Fibroblast of lung (primary cell): ENCODE data around the gene CHD8. TPM values are rescaled to one million over a fixed set of nuclear protein-coding genes. Genes with fewer than 3 reads are reported as not detected.

Experiments
- DNase-seq, 2 donors: peaks; one replicate each; pipeline versions ENCODE4 v3.0.0 to v3.0.0-alpha.2; 2010; ENCODE audit warnings: low read depth in 2 of 2
- H2AFZ ChIP-seq: 2 replicates; pipeline ENCODE4 v1.5.1; 2012; ENCODE audit warnings: low read length, control low read depth, inconsistent platforms
- H3K27ac ChIP-seq: 2 replicates; pipeline ENCODE4 v1.5.1; 2011; ENCODE audit warnings: low read length, control low read depth; ENCODE audit not compliant: insufficient read depth
- H3K27me3 ChIP-seq: 2 replicates; pipeline ENCODE4 v1.5.1; 2011; ENCODE audit warnings: mild to moderate bottlenecking, low read length; ENCODE audit not compliant: control insufficient read depth, insufficient read depth
- H3K36me3 ChIP-seq: 2 replicates; pipeline ENCODE4 v1.5.1; 2011; ENCODE audit warnings: low read length; ENCODE audit not compliant: control insufficient read depth, insufficient read depth
- H3K4me1 ChIP-seq: 2 replicates; pipeline ENCODE4 v1.5.1; 2011; ENCODE audit warnings: low read length; ENCODE audit not compliant: control insufficient read depth, insufficient read depth; ENCODE audit errors: extremely low read depth
- H3K4me2 ChIP-seq: 2 replicates; pipeline ENCODE4 v1.5.1; 2011; ENCODE audit warnings: low read length, control low read depth; ENCODE audit not compliant: insufficient read depth; ENCODE audit errors: extremely low read depth
- H3K4me3 ChIP-seq, 4 experiments: fragments of 200-600 bp in 1 of 4; sonication (generic) in 1 of 4; replicated peaks in 1 of 4; 2 replicates each; pipeline ENCODE4 v1.5.1; 2011 to 2016; ENCODE audit warnings: low read length in 4 of 4, low read depth in 3 of 4, mild to moderate bottlenecking in 3 of 4, control low read depth in 2 of 4, inconsistent platforms in 1 of 4, mixed read lengths in 1 of 4; ENCODE audit not compliant: insufficient read depth in 1 of 4; ENCODE audit errors: control extremely low read depth in 1 of 4
- H3K79me2 ChIP-seq: 2 replicates; pipeline ENCODE4 v1.5.1; 2012; ENCODE audit warnings: mild to moderate bottlenecking, low read length, inconsistent platforms; ENCODE audit not compliant: control insufficient read depth, insufficient read depth
- H3K9ac ChIP-seq: 2 replicates; pipeline ENCODE4 v1.5.1; 2011; ENCODE audit warnings: mild to moderate bottlenecking, low read length, control low read depth; ENCODE audit not compliant: insufficient read depth
- H3K9me3 ChIP-seq: 2 replicates; pipeline ENCODE4 v1.5.1; 2012; ENCODE audit warnings: low read depth, low read length; ENCODE audit not compliant: control insufficient read depth, insufficient read depth
- H4K20me1 ChIP-seq: 2 replicates; pipeline ENCODE4 v1.5.1; 2011; ENCODE audit warnings: low read length; ENCODE audit not compliant: control insufficient read depth, insufficient read depth; ENCODE audit errors: extremely low read depth
- CTCF ChIP-seq, 2 donors: IDR thresholded peaks in 1 of 2; conservative IDR thresholded peaks in 1 of 2; 1 replicate in 1 of 2; 2 replicates in 1 of 2; pipeline ENCODE4 v1.5.1; 2011 to 2012; ENCODE audit warnings: low read length in 2 of 2, control low read depth in 1 of 2, inconsistent platforms in 1 of 2, low read depth in 1 of 2, mild to moderate bottlenecking in 1 of 2
- EZH2 ChIP-seq: IDR thresholded peaks from 2 replicates; pipeline ENCODE4 v1.5.1; 2012; ENCODE audit warnings: low read length, control low read depth, mild to moderate bottlenecking; ENCODE audit errors: missing control alignments
- polyA plus RNA-seq, 2 donors: library from polyadenylated mRNA; depleted of rRNA in 1 of 2; stranded (reverse) in 1 of 2; unstranded in 1 of 2; fragments of >200 nt; gene quantifications; 2 replicates each; pipeline ENCODE4 v1.2.1, GENCODE V29; 2011 to 2012; ENCODE audit warnings: missing spikeins in 1 of 2
- total RNA-seq: library from RNA; depleted of rRNA; stranded (reverse); fragments of >200 nt; gene quantifications from 2 replicates; pipeline ENCODE4 v1.2.1, GENCODE V29; 2014

The CHD8 gene
- total and polyA plus RNA-seq, 2 donors (not counting 1 experiment from before 2014, with no cell fraction given) = 11.1 to 56.3 TPM

- no peak overlapping the region for H3K9ac ChIP-seq
- H3K4me3 ChIP-seq = no peak overlapping the region
- H3K36me3 ChIP-seq = peaks cover 11% of the 10 kb centered on the region
- H4K20me1 ChIP-seq = peaks cover 2% of the 10 kb centered on the region
- peaks cover 50% of the 10 kb centered on the region for H3K79me2 ChIP-seq
- H3K27me3 ChIP-seq = no peaks in the 10 kb centered on the region
- no peaks in the 10 kb centered on the region for H3K9me3 ChIP-seq
- H3K4me1 ChIP-seq = no peaks in the 10 kb centered on the region
- no peak overlapping the region for H3K4me2 ChIP-seq
- H3K27ac ChIP-seq = no peak overlapping the region
- no peak overlapping the region for H2AFZ ChIP-seq
- no peak for DNase-seq
- TF ChIP-seq EZH2 (no peak), CTCF (conservative IDR thresholded peaks at IDR 0.05 in 1 of 2, IDR thresholded peaks at IDR 0.05 in 1 of 2; ENCODE audit: low read depth in 1 of 2, low read length in 2 of 2) (no peak)
Observed at GRCh38 chr14:21431126-21431525, 24.8 kb downstream of the CHD8 start.

GRCh38 chr14:21428930-21429329 is 27.0 kb downstream of the CHD8 start:
- H2AFZ ChIP-seq = no peak overlapping the region
- H3K79me2 ChIP-seq = peaks cover 28% of the 10 kb centered on the region
- H3K4me3 ChIP-seq = no peak overlapping the region
- no peak overlapping the region for H3K9ac ChIP-seq
- TF ChIP-seq EZH2 = no peak
- TF ChIP-seq CTCF (conservative IDR thresholded peaks at IDR 0.05 in 1 of 2, IDR thresholded peaks at IDR 0.05 in 1 of 2; ENCODE audit: low read depth in 1 of 2, low read length in 2 of 2) = no peak
- H3K27me3 ChIP-seq = no peaks in the 10 kb centered on the region
- H3K27ac ChIP-seq = no peak overlapping the region
- DNase-seq = no peak
- peaks cover 16% of the 10 kb centered on the region for H3K36me3 ChIP-seq
- H3K4me1 ChIP-seq = no peaks in the 10 kb centered on the region
- H4K20me1 ChIP-seq = peaks cover 2% of the 10 kb centered on the region
- no peak overlapping the region for H3K4me2 ChIP-seq
- no peaks in the 10 kb centered on the region for H3K9me3 ChIP-seq

- TF ChIP-seq EZH2 = no peak
- no peak for TF ChIP-seq CTCF (conservative IDR thresholded peaks at IDR 0.05 in 1 of 2, IDR thresholded peaks at IDR 0.05 in 1 of 2; ENCODE audit: low read depth in 1 of 2, low read length in 2 of 2)
- no peaks in the 10 kb centered on the region for H3K9me3 ChIP-seq
- H3K79me2 ChIP-seq = peaks cover 9% of the 10 kb centered on the region
- peaks cover 16% of the 10 kb centered on the region for H3K36me3 ChIP-seq
- H3K4me2 ChIP-seq = no peak overlapping the region
- DNase-seq = no peak
- H4K20me1 ChIP-seq = no peaks in the 10 kb centered on the region
- H3K4me1 ChIP-seq = no peaks in the 10 kb centered on the region
- H3K9ac ChIP-seq = no peak overlapping the region
- H3K27me3 ChIP-seq = no peaks in the 10 kb centered on the region
- no peak overlapping the region for H3K27ac ChIP-seq
- H3K4me3 ChIP-seq = no peak overlapping the region
- H2AFZ ChIP-seq = no peak overlapping the region
Observed at GRCh38 chr14:21426692-21427091, 29.2 kb downstream of the CHD8 start.
